Endothelial cell of umbilical vein (primary cell): Measurements from ENCODE around the gene ATP5MG. TPM values are rescaled to one million over a fixed set of nuclear protein-coding genes. Genes with fewer than 3 reads are reported as not detected.

ENCODE experiments used
- BruUV-seq: library from RNA; stranded (reverse); fragments of 400-500 nt; replicated peaks from 2 replicates; lab custom pipeline; 2021; lab: Mats Ljungman, UMichigan
- CTCF ChIA-PET: fragments of 300-600, 350-600 bp; sonication (Branson Sonifier 250); formaldehyde crosslinking; loops from one replicate; lab custom pipeline; 2021; ENCODE audit warnings: antibody characterized with exemption, inconsistent platforms; lab: Charles Lee
- POLR2A ChIA-PET: fragments of 300-600, 350-600 bp; sonication (Branson Sonifier 250); formaldehyde crosslinking; loops from one replicate; lab custom pipeline; 2021; ENCODE audit warnings: antibody characterized with exemption, inconsistent platforms; lab: Charles Lee
- DNase-seq: peaks from one replicate; pipeline ENCODE4 v3.0.0-alpha.2; 2011; ENCODE audit warnings: low read depth, low spot score
- FAIRE-seq: peaks from 2 replicates; lab custom pipeline; 2011; peaks lifted over from hg19 to GRCh38; lab: Jason Lieb, UNC
- H2AFZ ChIP-seq: 2 replicates; pipeline ENCODE4 v1.6.0; 2012; ENCODE audit warnings: low read depth, low read length, control low read depth, inconsistent platforms
- H3K27ac ChIP-seq: 2 replicates; pipeline ENCODE4 v1.5.1; 2011; ENCODE audit warnings: low read depth, mild to moderate bottlenecking, control low read depth, low read length, moderate library complexity; ENCODE audit not compliant: insufficient read depth
- H3K27me3 ChIP-seq, 2 experiments: 2 replicates each; pipeline versions ENCODE4 v1.6.0 to v1.6.1; 2011; ENCODE audit warnings: low read length in 2 of 2, mixed read lengths in 1 of 2; ENCODE audit not compliant: control insufficient read depth in 2 of 2, insufficient read depth in 2 of 2
- H3K36me3 ChIP-seq, 2 experiments: 2 replicates in 1 of 2; 3 replicates in 1 of 2; pipeline ENCODE4 v1.5.1; 2011; ENCODE audit warnings: low read length in 2 of 2, mild to moderate bottlenecking in 1 of 2, moderate library complexity in 1 of 2; ENCODE audit not compliant: control insufficient read depth in 2 of 2, insufficient read depth in 2 of 2; ENCODE audit errors: extremely low read depth in 1 of 2
- H3K4me1 ChIP-seq: 3 replicates; pipeline ENCODE4 v1.5.1; 2011; ENCODE audit warnings: mild to moderate bottlenecking, low read length; ENCODE audit not compliant: control insufficient read depth, insufficient read depth; ENCODE audit errors: extremely low read depth
- H3K4me2 ChIP-seq: 2 replicates; pipeline ENCODE4 v1.6.1; 2011; ENCODE audit warnings: low read length, control low read depth, mixed read lengths; ENCODE audit not compliant: insufficient read depth
- H3K4me3 ChIP-seq, 3 experiments: fragments of 200-600 bp in 1 of 3; sonication (generic), shearing (Covaris generic) in 1 of 3; replicated peaks in 1 of 3; 2 replicates each; pipeline ENCODE4 v1.5.1; 2011 to 2016; ENCODE audit warnings: control low read depth in 3 of 3, low read length in 3 of 3, mild to moderate bottlenecking in 2 of 3, inconsistent platforms in 1 of 3, low read depth in 1 of 3, moderate library complexity in 1 of 3; ENCODE audit not compliant: insufficient read depth in 1 of 3
- H3K79me2 ChIP-seq: 2 replicates; pipeline ENCODE4 v1.6.0; 2012; ENCODE audit warnings: low read length, inconsistent platforms; ENCODE audit not compliant: control insufficient read depth, insufficient read depth
- H3K9ac ChIP-seq: replicated peaks from 2 replicates; pipeline ENCODE3; 2011; ENCODE audit warnings: low read length, control low read depth; ENCODE audit not compliant: insufficient read depth; ENCODE audit errors: extremely low read depth
- H3K9me1 ChIP-seq: replicated peaks from 3 replicates; pipeline ENCODE4 v1.6.0; 2011; ENCODE audit warnings: mild to moderate bottlenecking, low read length; ENCODE audit not compliant: control insufficient read depth, insufficient read depth; ENCODE audit errors: extremely low read depth
- H3K9me3 ChIP-seq: replicated peaks from 2 replicates; pipeline ENCODE4 v1.5.1; 2012; ENCODE audit warnings: low read length, inconsistent platforms; ENCODE audit not compliant: control insufficient read depth, insufficient read depth
- H4K20me1 ChIP-seq: replicated peaks from 2 replicates; pipeline ENCODE3; 2011; ENCODE audit warnings: mild to moderate bottlenecking, low read length; ENCODE audit not compliant: control insufficient read depth, insufficient read depth; ENCODE audit errors: extremely low read depth
- EZH2 ChIP-seq: IDR thresholded peaks from 2 replicates; pipeline ENCODE4 v1.6.1; 2012; ENCODE audit warnings: borderline replicate concordance, low read depth, mild to moderate bottlenecking, moderate library complexity, low read length, inconsistent platforms; ENCODE audit not compliant: severe bottlenecking
- FOS ChIP-seq: IDR thresholded peaks from 2 replicates; pipeline ENCODE4 v1.6.1; 2011; ENCODE audit warnings: mild to moderate bottlenecking, low read length, moderate library complexity, borderline replicate concordance; ENCODE audit not compliant: insufficient read depth
- GATA2 ChIP-seq: IDR thresholded peaks from 2 replicates; pipeline ENCODE4 v1.7.0; 2011; ENCODE audit warnings: low read depth, mild to moderate bottlenecking, moderate library complexity, mixed read lengths, low read length; ENCODE audit not compliant: insufficient read length, insufficient read depth
- JUN ChIP-seq: IDR thresholded peaks from 2 replicates; pipeline ENCODE4 v1.6.1; 2011; ENCODE audit warnings: borderline replicate concordance, low read depth; ENCODE audit not compliant: insufficient read length, insufficient read depth
- MYC ChIP-seq: IDR thresholded peaks from one replicate; pipeline ENCODE4 v1.6.1; 2011; ENCODE audit warnings: mild to moderate bottlenecking, low read depth, low read length
- POLR2A ChIP-seq: IDR thresholded peaks from 2 replicates; pipeline ENCODE4 v1.6.1; 2012; ENCODE audit warnings: low read depth, mild to moderate bottlenecking, control low read depth, low read length
- POLR2AphosphoS5 ChIP-seq: IDR thresholded peaks from 2 replicates; pipeline ENCODE4 v1.6.1; 2012; ENCODE audit warnings: low read depth, mild to moderate bottlenecking, control low read depth, low read length, moderate library complexity; ENCODE audit not compliant: insufficient read depth
- dilution Hi-C: fragments of 300-500 bp; cut with MboI; formaldehyde crosslinking; loops from one replicate; pipeline ENCODE4 v1.15.0; 2019; ENCODE audit warnings: low sequenced_read_pairs; ENCODE audit not compliant: extremely low pct_ligation_motif_present
- intact Hi-C: fragments of 100-400 bp; cut with micrococcal nuclease; formaldehyde crosslinking; loops from one replicate; pipeline ENCODE4 v1.10.0; 2022
- polyA plus RNA-seq, 4 experiments: library from polyadenylated mRNA; depleted of rRNA in 3 of 4; stranded (reverse) in 3 of 4; unstranded in 1 of 4; fragments of >200 nt; gene quantifications; 2 replicates each; pipeline versions ENCODE4 v1.2.1 to v1.2.3, GENCODE V29; 2011 to 2012; ENCODE audit warnings: missing spikeins in 1 of 4
- total RNA-seq: library from RNA; stranded (reverse); gene quantifications from 2 replicates; pipeline ENCODE4 v1.2.3, GENCODE V29; 2021
- TF ChIP-seq, protein P1 (sequence below), 2 donors: IDR thresholded peaks; 1 replicate in 1 of 2; 2 replicates in 1 of 2; pipeline ENCODE4 v1.5.1; 2011; ENCODE audit warnings: low read length in 2 of 2, mild to moderate bottlenecking in 2 of 2, moderate library complexity in 2 of 2, control low read depth in 1 of 2, inconsistent platforms in 1 of 2, low read depth in 1 of 2; ENCODE audit not compliant: insufficient read depth in 1 of 2; ENCODE audit errors: extremely low read depth in 1 of 2
- TF ChIP-seq, protein P2 (sequence below): IDR thresholded peaks from 2 replicates; pipeline ENCODE4 v1.6.1; 2011; ENCODE audit not compliant: insufficient read depth, insufficient read length

The ATP5MG gene
- total and polyA plus RNA-seq, 2 donors (not counting 3 experiments of a cell fraction or from before 2014, with no cell fraction given), result 211 to 439 TPM

DNA sequence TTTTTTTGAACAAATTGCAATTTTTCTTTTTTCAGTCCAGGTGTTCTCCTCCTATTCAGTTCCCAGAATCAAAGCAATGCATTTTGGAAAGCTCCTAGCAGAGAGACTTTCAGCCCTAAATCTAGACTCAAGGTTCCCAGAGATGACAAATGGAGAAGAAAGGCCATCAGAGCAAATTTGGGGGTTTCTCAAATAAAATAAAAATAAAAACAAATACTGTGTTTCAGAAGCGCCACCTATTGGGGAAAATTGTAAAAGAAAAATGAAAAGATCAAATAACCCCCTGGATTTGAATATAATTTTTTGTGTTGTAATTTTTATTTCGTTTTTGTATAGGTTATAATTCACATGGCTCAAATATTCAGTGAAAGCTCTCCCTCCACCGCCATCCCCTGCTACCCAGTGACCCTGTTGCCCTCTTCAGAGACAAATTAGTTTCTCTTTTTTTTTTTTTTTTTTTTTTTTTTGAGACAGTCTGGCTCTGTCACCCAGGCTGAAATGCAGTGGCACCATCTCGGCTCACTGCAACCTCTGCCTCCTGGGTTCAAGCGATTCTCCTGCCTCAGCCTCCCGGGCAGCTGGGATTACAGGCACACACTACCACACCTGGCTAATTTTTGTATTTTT is 48.2 kb upstream of the ATP5MG start:
- no peak overlapping the region for H3K27ac ChIP-seq
- peaks cover 6 to 13% of the 10 kb centered on the region in 2 experiments for H3K27me3 ChIP-seq
- ChIA-PET CTCF (interaction anchor here (0.8 to 5.7 kb wide), 8 partner anchors 54 to 546 kb away, joined by 3 to 83 read pairs (median 4); no protein-coding TSS in a partner anchor), POLR2A (no interaction called here)
- no peaks in the 10 kb centered on the region for H3K9me1 ChIP-seq
- no peak overlapping the region for H3K4me3 ChIP-seq
- H3K9ac ChIP-seq, result no peak overlapping the region
- dilution Hi-C loops, result no loop called here
- no peaks in the 10 kb centered on the region for H3K79me2 ChIP-seq
- no peak for TF ChIP-seq MYC
- TF ChIP-seq, protein P1, sequence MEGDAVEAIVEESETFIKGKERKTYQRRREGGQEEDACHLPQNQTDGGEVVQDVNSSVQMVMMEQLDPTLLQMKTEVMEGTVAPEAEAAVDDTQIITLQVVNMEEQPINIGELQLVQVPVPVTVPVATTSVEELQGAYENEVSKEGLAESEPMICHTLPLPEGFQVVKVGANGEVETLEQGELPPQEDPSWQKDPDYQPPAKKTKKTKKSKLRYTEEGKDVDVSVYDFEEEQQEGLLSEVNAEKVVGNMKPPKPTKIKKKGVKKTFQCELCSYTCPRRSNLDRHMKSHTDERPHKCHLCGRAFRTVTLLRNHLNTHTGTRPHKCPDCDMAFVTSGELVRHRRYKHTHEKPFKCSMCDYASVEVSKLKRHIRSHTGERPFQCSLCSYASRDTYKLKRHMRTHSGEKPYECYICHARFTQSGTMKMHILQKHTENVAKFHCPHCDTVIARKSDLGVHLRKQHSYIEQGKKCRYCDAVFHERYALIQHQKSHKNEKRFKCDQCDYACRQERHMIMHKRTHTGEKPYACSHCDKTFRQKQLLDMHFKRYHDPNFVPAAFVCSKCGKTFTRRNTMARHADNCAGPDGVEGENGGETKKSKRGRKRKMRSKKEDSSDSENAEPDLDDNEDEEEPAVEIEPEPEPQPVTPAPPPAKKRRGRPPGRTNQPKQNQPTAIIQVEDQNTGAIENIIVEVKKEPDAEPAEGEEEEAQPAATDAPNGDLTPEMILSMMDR (IDR thresholded peaks at IDR 0.05; ENCODE audit: extremely low read depth in 1 of 2, insufficient read depth in 1 of 2, low read depth in 1 of 2, low read length in 2 of 2), result peak; percentile 33 to 38
- TF ChIP-seq, protein P2, sequence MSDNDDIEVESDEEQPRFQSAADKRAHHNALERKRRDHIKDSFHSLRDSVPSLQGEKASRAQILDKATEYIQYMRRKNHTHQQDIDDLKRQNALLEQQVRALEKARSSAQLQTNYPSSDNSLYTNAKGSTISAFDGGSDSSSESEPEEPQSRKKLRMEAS, result no peak
- no peaks in the 10 kb centered on the region for H3K9me3 ChIP-seq
- H4K20me1 ChIP-seq, result no peaks in the 10 kb centered on the region
- H3K36me3 ChIP-seq, result no peaks in the 10 kb centered on the region
- intact Hi-C loops, result loop anchor here (1.0 to 2.0 kb wide), 3 partner anchors 58 to 208 kb away; no protein-coding TSS in a partner anchor
- peak; percentile 48 for FAIRE-seq
- no peak overlapping the region for H2AFZ ChIP-seq
- H3K4me2 ChIP-seq, result no peak overlapping the region
- H3K4me1 ChIP-seq, result no peaks in the 10 kb centered on the region
- DNase-seq, result peak; percentile 25
- no TSS peak for BruUV-seq

DNA sequence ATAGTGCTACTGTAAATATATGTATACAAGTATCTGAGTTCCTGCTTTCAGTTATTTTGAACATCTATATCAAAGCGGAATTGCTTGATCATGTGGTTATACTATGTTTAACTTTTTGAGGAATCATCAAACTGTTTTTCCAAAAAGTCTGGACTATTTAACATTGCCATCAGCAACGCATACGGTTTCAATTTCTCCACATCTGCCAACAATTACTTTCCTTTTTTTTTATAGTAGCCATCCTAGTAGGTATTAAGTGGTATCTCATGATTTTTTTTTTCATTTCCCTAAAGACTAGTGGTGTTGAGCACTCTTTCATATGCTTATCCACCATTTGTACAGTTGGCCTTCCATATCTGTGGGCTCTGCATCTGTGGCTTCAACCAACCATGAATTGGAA is 43.3 kb upstream of the ATP5MG start:
- Histone ChIP-seq H3K9ac (no peak overlapping the region), H4K20me1 (no peaks in the 10 kb centered on the region), H2AFZ (no peak overlapping the region), H3K79me2 (peaks cover 20% of the 10 kb centered on the region), H3K9me1 (no peaks in the 10 kb centered on the region), H3K36me3 (no peaks in the 10 kb centered on the region), H3K27me3 (no peaks in the 10 kb centered on the region), H3K4me1 (peaks cover 6% of the 10 kb centered on the region), H3K4me3 (no peak overlapping the region), H3K9me3 (no peaks in the 10 kb centered on the region), H3K27ac (no peak overlapping the region), H3K4me2 (no peak overlapping the region)
- intact Hi-C loops (no loop called here), dilution Hi-C loops (no loop called here)
- TF ChIP-seq MYC, result no peak
- TF ChIP-seq, protein P2, result no peak
- TF ChIP-seq JUN, result no peak
- TF ChIP-seq, protein P1 (IDR thresholded peaks at IDR 0.05; ENCODE audit: extremely low read depth in 1 of 2, insufficient read depth in 1 of 2, low read depth in 1 of 2, low read length in 2 of 2), result no peak
- TF ChIP-seq FOS, result no peak
- TF ChIP-seq EZH2, result no peak
- TF ChIP-seq POLR2A, result no peak
- no peak for TF ChIP-seq POLR2AphosphoS5
- TF ChIP-seq GATA2, result no peak
- ChIA-PET CTCF (interaction anchor here (2.5 to 2.9 kb wide), 2 partner anchors 62 to 159 kb away, joined by 10 to 14 read pairs; no protein-coding TSS in a partner anchor), POLR2A (no interaction called here)
- no TSS peak for BruUV-seq
- FAIRE-seq, result no peak
- DNase-seq, result no peak
